Activated naive CD8-positive, alpha-beta T cell treated with anti-CD3 and anti-CD28 coated beads, Interleukin-2, amount 50 U/mL, for 16 hours (primary cell): ENCODE results near the gene ITGAV.

ENCODE experiments used
- DNase-seq: peaks from one replicate; pipeline ENCODE4 v3.0.0-alpha.2; 2020; ENCODE audit warnings: low read depth, low spot score

ITGAV gene

DNA sequence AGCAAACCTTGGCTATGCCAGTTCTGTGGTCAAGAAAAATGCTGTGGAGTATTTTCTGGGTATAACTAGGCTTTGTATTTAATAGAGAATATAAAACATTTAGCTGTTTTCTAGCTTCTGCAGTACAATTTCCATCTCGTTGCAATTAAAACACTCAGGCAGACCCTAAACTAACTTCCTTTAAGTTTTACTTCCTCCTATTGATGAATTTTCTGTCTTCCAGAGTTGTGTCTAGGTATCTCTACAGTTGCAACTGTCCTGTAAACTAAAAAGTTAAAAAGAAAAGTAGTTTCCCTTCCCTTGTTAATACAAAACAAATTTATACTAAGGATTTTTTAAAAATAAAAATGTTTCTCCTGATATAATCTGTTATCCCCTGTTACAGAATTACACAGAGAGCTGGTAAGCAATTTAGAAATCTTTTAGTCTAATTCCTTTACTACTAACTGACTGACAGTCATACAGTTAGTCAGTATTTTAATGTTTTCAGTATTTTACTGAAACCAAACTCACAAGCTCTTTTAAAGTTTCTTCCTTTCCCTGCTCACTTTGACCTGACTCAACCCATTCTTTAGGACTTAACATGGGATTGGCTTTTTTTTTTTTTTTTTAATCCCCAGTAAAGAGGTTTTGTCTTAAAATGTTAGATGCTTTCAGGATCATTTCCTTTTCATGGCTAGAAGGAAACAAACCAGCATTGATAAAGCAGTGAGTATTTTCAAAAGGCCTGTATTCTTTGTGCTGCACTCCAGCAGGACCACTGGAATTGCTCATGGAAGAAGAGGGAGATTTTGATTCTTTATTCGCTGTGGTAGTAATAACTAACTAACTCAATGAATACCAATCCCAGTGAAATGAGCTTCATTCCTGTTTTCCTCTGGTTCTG, 22.9 kb downstream of the ITGAV start:
- DNase-seq = no peak

DNA sequence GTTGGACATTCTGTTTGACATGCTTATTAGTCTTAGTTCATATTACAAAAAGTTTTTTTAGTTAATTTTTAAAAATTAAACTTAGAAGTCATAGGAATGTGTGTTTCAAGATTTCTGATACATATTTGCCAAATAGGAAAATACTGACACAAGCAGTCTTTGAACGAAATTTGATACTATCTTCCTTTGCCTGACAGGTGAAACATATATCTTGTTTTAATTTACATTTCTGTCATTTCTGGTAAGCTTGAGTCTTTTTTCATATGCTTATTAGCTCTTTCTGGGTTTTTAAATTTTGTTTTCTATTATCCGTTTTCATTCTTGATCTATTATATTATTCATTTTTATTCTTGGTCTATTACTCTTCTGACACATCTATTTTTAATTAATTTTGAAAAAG, 24.5 kb downstream of the ITGAV start:
- no peak for DNase-seq

DNA sequence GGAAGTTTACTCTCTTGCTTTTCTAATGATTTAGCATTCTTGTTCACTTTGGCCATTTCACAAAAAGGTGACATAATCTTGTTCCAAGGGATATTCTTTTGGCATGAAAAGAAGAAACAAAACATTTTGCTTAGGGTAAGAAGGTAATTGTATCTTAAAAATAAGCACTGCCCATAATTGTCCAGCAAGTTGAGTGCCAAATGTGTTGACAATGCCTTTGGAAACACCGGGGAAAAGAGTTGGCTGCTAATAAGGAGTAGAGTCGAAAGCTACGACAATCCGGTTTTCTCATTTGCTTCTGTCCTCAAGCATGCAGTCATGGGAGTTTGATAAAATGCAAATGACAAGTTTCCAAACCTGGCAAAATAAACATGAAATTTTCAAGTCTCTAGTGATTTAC, 27.3 kb downstream of the ITGAV start:
- DNase-seq = no peak

DNA sequence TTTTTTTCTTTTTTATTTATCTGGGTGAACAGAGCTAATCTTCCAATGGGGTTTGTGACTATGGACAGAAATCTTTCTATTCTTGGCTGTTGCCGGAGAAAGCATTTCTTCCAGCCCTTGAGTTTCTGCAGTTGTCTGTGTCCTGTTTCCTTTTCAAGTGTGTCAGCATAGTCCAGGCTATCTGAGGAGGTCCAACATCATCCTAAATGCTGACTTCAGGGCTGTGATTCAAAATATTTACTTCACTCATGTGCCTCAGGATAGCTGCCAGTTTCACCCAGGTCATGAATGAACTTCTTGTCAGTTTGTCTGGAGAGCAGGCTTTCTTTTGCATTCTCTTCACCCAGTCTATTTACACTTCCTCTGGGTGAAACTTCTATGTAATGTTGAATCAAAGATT, 27.9 kb downstream of the ITGAV start:
- DNase-seq = no peak

DNA sequence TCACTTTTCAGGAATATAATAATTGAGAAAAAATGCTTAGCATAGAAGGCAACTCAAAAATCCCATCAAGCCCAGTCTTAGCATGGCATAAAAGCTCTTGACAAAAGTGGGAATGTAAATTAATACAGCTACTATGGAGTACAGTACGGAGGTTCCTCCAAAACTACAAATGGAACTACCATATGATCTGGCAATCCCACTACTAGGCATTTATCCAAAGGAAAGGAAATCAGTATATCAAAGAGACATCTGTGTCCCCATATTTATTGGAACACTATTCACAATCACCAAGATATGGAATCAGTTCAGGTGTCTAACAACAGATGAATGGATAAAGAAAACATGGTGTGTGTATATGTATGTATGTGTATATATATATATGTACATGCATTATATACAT, 28.8 kb downstream of the ITGAV start:
- no peak for DNase-seq

DNA sequence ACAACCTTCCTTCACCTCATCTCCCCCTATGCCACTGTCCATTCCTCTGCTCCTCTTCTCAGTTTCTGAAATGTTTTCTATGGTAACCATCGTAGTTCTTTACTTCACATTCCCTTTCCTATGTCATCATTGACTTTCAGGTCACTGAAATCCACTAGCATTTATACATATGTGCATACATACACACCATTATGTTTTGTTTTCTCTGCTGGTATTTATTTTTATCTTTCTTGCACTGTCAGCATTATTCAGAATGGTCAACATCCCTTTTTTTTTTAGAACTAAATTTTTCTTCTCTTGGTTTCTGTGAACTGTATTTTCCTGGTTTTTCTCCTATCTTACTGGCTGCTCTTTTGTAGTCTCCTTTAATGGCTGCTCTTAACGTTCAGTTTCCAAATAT, 33.2 kb downstream of the ITGAV start:
- no peak for DNase-seq

DNA sequence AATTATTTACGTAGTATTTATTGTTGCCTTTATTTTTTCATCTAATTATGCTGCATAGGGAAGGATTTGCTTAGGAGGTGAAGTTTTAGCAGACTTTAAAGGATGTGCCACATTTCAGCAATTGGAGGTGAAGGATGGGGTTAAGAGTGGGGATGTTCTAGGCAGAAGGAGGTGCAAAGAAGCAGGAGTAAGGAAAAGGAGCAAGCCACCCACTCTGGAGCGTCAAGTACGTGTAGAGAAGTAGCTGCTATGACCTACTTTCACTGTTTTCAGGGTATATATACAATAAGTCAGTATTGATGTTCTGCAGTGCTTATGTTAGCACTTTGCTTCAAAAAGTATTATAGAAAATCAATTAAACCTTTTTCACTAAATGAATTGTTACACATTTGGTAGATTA, 34.4 kb downstream of the ITGAV start:
- no peak for DNase-seq

DNA sequence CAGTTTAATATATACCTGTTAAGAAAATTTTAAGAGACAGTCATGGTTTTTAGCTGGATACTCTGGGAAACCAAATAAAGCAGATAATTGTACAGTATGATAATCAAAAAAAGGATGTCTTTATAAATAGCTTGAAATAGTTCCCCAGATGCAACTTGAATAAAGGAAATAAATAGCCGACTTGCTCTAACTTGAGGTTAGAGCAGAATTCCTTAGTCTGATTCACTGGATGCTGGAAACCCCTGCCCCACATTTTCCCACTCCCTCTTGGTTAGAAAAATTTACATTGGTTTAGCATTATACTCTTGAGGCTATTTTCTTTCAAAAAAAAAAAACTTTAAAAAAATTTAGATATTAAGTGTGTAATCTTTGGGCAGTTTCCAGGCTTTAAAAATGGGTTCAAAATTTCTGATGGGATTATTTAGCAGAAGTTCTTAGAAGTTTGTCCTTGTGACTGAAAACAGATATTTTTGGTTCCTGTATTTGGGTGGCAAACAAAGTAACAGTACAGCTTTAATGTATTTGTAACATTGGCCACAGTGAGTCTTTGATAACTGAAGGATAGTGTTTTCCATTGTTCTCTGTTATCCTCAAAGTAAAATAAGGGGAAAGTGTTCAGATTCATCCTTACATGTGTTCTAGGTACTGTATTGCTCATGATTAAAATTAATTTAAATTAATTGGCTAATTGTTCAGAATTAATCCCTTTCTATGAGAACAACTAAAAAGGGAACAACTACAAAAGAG, 39.6 kb downstream of the ITGAV start:
- no peak for DNase-seq

DNA sequence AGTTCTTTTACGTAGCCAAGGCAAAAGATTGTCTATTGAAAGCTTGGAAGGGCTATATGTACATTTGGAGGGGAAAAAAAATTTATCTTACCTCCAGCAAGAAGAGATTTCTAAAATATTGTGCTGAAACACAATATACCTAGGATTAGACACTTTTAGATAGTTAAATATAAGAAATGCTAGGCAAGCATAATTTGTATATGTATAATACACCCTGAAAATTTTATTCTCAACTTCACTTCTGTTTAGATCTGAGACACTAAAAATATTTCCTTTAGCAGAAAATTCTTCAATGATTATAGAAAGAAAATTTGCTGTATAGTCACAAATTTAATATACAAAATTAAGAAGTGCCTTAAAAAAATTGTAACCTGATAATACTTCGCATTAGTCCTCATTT, 42.6 kb downstream of the ITGAV start:
- no peak for DNase-seq

DNA sequence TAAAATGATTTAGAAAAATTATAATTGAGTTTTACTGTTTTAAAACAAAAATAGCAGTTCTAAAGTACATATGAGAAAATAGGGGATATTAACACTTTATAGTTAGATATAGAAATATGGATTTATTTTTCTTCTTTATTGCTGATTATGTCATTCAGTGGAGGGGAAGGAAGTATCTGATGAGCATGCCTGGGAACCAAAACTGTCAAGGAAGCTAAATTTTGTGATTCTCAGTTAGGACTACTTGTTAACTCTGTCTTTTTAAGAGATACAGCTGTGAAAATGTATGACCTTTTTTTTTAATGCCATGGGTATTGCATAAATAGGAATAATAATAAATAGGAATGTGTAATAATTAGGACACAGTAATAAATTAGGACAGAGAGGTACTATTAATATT, 44.8 kb downstream of the ITGAV start:
- no peak for DNase-seq

DNA sequence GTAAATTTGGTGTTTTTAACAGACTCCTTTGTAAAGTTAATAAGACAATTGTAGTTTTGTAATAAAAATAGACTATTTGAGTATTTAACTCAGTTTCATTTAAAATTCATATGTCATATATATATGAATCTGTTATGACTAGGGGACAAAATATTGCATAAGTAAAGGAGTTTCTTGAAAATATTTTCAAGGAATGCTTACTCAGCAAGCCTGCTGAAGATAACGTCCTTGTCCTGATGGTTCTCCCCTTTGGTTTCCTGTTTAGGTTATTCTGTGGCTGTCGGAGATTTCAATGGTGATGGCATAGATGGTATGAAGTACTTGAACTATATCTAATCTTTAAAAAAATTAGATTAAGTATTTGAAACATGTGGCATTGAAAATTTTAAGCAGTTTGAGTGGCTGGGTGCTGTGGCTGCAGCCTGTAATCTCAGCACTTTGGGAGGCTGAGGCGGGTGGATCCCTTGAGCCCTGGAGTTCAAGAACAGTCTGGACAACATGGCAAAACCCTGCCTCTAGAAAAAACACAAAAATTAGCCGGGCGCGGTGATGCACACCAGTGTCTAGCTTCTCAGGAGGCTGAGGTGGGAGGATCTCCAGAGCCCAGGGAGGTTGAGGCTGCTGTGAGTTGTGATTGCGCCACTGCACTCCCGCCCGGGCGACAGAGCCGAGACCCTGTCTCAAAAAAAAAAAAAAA, 47.1 kb downstream of the ITGAV start:
- no peak for DNase-seq

DNA sequence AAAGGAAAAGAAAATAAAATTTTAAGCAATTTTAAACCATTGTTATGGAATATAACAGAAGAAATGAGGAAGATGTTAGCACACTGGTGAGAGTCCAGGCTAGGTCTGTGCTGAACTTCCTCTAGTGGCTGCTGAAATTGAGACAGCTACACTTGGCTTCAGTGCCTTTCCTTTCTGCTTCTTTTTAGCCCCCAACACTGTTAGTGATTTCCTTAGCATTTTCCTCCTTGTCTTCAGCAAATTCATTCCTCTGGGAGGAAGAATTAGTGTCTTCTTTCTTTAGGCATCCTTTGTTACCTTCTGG, 47.6 kb downstream of the ITGAV start:
- DNase-seq = no peak

DNA sequence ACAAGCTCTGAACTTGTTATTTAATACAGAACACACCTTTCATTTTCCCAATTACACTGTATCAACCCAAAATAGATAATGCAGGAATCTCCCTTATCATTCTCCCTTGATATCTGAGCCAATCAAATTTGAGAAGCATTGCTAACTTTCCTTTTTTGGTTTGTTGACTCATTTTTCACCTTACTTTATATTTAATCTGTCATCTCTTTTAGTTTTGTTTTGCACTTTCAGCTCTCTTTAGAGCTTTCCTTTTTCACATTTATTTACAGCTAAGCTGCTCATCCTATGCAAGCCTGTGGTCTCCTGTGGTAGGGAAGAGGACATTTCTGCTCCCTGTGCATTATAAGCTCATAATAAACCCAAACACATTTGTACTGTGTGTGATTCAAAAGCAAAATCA, 50.1 kb downstream of the ITGAV start:
- no peak for DNase-seq

DNA sequence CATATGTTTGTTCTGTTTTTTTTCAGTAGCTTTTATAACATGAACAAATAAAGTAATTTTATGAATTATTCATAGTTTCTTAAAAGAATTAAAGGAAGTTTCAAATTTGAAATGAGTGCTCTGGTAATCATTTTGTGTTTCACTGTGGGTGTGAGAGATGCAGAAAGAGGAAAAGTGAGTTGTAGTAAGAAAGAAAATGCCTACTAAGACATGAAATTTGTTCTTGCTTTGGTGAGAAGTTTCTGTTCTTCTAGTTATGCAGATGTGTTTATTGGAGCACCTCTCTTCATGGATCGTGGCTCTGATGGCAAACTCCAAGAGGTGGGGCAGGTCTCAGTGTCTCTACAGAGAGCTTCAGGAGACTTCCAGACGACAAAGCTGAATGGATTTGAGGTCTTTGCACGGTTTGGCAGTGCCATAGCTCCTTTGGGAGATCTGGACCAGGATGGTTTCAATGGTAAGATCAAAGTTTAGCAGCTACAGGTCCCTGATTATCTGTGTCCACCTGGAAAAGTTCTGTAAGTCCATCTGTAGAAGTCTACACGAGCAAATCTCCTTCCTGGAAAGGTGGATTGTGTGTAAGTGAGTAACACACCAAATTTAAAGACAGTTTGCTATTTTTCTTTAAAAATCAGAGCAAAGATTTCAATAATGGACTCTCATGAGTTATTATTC, 51.4 kb downstream of the ITGAV start:
- DNase-seq = no peak

DNA sequence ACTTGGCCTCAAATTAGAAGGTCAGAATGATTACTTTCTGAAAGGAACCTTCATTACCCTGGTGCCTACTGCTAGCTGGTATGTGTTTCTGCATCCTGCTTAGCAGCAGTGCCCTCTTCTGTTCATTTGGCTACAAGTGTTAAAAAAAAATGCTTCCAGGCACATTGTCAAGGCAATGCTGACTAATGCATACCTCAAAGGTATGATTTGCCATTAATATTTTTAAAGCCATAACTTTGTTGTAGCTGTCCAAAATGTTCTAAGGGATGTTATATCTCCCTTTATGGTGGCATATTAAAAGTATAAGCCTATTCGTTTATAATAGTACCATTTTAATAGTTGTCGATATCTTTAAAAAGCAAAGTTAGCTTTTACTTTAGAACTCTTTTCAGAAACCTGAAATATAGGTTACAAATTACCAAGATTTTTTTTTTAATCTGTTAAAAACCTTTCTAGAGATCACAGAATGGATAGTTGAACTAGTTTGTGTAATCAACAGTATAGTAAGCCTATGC, 52.0 kb downstream of the ITGAV start:
- DNase-seq = no peak

DNA sequence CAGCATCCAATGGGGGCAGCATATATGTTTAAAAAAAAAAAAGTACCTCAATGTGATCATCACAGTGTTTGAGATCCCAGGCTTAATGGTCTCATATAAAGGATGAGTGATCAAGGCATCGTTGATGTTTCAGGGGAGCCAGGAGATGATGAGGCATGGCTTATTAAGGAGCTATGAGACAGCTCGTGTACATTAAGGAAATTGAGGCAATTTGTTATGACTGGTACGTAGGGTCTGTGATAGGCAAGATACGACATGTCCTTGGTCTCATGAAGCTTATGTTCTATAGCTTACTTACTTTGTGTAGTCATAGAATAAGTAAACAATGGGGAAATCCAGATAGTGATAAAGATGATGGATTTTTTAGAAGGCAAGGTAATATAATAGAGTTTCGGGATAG, 54.9 kb downstream of the ITGAV start:
- DNase-seq = no peak

DNA sequence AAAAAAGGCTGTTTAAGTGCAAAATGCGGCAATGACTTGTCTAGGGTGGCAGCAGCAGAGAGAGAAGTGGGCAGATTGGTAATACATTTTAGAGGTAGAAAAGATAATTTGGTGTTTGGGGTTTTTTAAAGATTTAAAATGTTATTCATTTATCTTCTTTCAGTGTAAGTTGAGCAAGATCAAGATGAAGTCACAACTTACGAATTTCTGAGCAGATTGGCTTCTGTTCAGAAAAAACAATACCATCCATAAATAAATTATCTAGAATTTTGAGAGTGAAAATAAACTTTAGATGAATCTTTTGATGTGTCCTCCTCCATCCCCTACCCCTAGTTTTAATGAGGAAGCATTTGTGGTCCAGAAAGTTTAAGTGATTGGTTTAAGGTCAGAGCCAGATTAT, 56.1 kb downstream of the ITGAV start:
- DNase-seq = no peak

DNA sequence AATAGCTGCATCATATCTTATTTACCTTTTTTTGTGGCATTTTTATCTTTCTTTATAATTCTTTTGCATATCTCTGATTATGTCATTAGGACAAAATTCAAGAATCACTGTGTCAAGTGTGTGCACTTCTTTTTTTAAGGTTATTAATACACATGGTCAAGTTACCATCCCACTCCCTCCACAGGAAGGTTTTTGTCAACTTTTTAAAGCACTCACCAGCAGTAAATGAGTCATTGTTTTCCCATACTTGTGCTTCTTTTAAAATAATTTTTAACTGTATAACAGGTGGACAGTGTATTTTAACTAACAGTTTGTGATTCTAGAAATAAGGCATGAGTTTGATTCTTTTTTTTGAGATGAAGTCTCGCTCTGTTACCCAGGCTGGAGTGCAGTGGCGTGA, 58.3 kb downstream of the ITGAV start:
- no peak for DNase-seq

DNA sequence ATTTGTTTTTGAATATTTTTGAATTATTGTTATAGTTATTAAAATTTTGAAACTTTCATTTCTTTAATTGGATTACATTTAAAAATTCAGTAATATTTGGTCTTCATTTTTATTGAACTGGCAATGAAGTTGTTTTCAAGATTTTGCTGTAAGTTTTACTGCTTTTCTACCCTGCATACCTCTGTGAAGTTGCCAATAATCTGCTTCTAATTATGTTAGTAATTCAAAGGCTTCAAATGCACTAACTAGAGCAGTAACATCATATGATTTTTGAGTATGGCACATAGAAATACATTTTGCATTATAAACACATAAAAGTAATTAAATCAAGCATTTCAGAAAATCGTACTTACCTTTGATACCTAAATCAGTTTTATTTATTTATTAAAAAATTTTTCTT, 63.7 kb downstream of the ITGAV start:
- DNase-seq = no peak

DNA sequence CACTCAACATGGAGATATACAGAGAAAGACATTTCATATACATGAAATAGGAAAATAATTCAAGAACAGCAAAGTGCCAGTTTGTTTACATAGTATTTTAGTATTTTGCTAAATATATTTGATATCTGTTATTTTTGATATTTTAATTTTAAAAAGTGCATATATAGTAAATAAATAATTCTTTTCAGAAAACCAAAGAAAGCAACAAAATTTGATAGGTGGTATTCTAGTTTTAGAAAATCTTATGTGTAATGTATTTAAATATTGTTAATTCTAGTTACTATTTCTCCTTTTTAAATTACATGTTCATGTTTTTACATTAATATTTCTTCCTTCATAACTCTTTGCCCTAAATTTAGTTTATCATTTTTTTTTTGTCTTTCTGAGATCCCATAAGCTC, 69.5 kb downstream of the ITGAV start:
- DNase-seq = no peak

DNA sequence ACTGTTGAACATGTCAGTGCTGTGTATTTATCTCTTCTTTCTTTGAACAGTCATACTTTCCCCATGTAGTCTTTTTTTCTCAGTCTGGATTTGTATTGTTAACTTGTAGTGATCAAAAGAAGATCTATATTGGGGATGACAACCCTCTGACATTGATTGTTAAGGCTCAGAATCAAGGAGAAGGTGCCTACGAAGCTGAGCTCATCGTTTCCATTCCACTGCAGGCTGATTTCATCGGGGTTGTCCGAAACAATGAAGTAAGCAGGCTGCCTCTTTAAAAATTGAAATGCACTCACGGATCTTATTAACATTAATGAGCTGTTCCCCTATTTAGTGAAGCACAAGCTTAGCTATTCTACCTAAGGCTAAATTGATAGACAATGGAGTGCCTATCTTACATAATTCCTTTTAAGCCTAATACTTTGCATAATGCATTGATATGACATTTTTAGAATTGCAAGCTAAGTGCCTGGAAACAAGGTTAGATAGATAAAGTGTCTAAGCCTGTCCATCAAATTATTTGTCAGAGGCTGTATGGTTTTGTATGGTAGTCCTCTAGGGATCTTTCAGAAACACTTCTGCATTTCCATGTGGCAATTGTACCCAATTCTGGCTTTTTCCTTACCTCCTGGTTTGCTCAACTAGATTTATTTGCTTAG, 74.7 kb downstream of the ITGAV start:
- DNase-seq = no peak
